GM19467 (cell line): ENCODE results near the gene GNAL.

Source experiments
- ATAC-seq: cut with Tn5 transposase; IDR thresholded peaks from one replicate; pipeline ENCODE4 v1.9.1; 2021; ENCODE audit warnings: mild to moderate bottlenecking, moderate library complexity; ENCODE audit not compliant: unreplicated experiment

The GNAL gene

GRCh38 chr18:11757084-11757590 lies 68.1 kb downstream of the GNAL start:
- no peak for ATAC-seq

DNA sequence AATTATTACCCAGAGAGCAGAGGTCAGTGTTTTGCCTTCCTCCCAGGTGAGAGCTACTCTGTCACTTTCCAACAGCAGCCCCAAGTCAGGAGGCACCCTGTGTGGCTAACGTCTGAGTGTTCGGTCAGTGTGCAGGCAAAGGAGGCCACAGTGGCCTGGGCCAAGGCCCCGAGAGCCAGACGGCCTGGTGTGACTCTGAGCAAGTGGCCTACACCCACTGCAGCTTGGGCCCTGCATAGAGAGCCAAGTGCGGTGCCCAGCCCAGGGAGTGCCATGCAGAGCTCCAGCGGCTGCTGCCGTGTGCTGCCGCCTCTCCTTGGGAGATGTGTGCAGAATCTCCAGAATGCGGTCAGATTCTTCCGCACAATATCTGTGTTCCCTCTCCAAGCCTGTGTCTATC lies 70.4 kb downstream of the GNAL start:
- no peak for ATAC-seq

DNA sequence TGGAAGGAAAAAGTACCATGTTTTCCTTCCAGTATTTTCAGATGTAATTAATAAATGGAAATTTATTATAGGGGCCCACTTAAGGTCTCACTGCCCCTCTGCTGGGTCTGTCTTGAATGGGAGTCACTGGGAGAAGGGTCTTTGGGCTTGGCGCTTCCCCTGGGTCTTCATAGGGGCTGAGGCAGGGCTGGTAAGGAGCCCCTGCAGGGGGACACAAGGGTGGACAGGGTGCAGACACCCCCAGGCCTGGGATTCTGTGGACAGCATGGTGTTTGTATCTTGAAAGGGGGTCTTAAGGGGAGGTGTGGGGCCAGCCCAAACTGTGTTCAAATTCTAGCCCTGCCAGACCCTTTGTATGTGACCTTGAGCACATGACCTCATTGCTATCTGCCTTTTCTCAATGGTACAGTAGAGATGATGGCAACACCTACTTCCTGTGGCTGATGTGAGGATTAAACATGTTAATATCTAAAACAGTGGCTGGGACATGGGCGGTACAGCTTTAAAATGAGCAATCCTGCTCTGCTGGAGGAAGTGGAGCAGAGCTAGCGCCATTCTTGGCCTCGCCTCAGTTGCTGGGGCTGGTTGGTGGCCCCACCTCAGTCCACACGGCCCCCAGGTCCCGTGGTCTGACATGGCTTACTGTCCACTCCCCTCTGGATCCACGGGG lies 71.6 kb downstream of the GNAL start:
- ATAC-seq, result no peak

- no peak for ATAC-seq
Measured at GRCh38 chr18:11761553-11761952, 72.5 kb downstream of the GNAL start.

DNA sequence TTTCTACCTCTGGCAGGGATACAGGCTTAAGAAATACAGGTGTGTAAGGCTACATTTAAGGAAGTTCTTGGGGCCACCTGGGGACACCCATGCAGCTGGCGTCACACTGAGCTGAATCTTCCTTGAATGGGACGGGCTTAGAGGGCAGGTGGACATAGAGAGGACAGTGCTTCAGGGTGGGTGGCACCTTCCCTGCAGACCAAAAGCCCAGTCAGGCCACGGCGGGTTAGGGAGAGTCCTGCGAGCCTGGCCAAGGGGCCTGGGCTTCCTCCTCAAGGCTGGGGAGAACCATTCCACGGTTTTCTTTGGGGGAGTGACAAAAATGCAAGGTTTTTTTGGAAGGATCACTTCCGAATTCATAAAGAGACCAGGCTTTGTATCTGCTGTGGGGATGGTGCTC lies 73.4 kb downstream of the GNAL start:
- no peak for ATAC-seq

DNA sequence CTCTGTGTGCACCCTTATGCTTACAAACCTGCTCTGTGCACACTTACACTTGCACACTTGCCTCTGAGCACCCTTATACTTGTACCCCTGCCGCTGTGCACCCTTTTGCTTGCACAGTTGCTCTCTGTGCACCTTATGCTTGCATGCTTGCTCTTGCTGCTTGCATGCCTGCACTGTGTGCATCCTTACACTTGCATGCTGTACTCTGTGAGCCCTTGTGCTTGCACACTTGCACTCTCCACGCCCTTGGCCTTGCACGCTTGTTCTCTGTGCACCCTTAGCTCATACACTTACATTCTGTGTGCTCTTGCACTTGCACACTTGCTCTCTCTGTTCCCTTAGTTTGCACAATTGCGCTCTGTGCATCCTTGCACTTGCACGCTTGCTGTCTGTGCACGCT lies 78.3 kb downstream of the GNAL start:
- no peak for ATAC-seq

DNA sequence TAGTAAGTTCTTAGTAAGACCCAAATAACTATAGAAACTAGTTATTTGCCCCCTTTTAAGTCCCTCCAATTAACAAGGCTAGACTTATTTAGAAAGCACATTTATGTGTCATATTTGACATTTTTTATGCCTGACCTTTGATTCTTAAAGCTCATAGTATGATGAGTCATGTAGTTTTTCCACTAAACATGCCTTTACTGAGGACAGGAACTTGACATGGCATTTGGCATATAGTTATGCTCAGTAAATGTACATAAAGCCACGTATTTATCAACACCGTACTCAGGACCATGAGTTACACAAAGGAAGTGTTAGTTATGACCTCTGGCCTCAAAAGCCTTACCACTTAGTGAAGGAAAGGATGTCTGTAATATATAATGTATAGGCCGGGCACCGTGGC lies 78.9 kb downstream of the GNAL start:
- ATAC-seq, result no peak

GRCh38 chr18:11775436-11776174 lies 86.5 kb downstream of the GNAL start:
- no peak for ATAC-seq

DNA sequence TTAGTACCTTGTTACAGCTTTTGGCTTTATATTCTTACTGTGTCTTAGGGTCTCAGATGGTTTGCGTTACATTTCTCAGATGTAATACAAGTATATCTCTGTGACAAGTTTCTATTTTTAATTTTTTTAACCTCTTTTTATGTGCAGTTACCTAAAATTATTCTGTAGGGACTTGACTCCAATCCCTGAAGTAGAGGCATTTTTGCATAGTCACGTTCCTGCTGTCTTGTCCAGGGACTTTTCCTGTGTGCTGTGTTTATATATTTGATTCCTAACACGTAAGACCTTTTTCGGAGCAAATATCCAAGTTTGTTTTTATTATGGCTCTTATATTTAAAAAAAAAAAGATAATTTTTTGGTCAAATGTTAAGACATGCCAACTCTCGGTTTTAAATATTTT lies 91.0 kb downstream of the GNAL start:
- no peak for ATAC-seq

DNA sequence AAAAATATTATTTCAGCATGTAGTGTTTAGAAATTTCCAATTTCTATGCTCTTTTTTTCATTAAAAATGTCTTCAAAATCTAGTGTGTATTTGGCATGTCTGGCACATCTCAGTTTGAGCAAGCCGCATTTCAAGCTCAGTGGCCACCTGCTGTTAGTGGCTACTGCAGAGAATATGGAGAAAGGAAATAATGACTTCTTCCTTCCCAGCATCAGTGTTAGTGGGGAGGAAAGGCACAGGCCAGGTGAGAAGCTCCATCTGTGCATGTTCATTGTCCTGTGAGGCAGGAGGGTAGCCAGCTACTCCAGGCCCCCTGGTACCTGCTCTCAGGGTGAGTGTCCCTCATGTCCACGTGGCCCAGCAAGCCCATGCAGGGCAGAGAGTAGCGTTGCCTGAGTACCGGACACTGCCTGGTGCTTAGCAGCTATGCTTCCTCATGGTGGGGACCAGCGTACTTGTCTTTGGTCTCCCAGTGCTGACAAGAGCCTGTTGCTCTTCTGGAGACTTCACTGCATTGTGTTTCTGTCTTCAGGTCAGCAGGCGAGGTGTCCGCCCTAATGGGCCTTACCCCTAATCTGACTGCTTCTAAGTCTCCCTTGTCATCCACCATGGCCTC lies 94.8 kb downstream of the GNAL start:
- no peak for ATAC-seq

DNA sequence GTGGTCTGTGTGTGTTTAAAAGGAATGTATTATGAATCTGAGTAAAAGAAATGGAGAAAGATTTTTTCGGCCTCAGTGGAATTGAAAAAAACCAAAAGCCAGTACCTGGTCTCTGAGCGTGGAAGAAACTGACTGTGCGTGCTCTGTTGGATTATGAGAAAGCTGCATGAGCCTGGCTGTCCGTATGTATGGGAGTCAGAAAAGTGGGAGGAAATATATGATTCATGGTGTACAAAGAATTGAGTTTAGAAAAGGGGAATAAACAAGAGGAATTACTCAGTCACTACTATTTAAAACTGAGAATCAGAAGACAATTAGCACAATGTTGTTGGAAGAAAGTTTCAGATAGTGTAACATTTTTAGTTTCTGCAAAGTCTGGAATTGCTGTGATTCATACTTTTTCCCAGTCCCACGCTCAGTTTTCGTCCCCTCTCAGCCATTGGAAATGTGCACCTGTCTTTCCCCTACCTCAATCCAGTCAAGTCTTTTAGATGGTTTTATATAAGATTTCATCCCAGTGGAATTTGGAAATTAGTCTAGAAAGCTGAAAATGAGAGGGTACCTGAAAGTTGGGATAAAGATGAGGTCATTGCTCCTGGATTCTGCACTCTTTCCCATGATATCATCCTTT lies 95.7 kb downstream of the GNAL start:
- ATAC-seq, result no peak

- ATAC-seq, result no peak
Measured at GRCh38 chr18:11785444-11786055, 96.5 kb downstream of the GNAL start.

DNA sequence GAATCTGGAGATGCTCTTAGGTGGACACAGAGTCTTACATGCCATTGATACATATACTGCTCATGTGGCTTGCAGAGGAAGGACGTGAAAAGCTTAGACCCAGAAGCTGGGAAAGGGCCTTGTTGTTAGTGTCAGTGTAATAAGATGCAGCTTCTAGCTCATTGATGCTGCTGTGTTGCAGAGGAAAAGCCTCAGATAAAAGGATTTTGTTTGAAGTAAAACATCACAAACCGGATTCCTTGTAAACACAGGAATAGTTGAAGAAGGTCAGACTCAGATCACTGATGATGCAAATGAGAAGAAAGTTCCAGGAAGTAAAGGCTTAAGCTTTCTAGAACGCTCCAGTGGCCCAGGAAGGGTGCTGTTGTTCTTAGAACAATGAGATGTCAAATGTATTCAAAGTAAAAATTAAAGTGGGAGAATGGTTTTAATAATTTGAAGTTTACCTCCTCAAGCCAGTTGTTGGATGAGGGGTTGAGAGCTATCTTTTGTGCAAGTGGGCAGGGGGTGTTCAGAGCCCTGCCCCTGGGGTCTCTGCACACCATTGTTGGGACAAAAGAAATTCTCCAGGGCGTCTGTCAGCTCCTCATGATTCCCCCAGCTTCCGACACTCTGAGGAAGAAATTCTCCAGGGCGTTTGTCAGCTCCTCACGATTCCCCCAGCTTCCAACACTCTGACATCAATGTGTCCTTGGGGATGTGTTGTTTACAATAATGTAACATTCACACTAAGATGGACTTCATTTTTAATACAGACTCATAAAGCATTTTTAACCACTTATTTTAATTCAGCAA lies 100.8 kb downstream of the GNAL start:
- ATAC-seq, result no peak

DNA sequence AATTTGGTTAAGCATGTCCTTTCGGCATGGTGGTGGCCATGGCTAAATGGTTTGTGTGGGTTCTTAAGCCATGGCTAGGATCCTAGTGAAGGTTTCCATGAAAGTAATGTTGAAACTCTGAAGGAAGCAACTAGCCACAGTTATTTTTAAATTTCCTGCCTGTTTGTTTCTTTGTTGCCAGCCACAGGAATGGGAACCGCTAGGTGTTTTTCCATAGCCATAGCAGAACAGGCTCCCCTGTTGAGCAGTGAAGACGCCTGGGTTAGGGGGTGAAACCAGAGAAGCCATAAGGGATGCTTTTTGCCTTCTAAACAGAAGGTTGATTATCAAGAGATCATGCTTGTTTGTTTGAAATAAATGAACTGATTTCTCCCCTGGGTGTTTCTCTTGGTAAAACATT lies 102.1 kb downstream of the GNAL start:
- no peak for ATAC-seq

DNA sequence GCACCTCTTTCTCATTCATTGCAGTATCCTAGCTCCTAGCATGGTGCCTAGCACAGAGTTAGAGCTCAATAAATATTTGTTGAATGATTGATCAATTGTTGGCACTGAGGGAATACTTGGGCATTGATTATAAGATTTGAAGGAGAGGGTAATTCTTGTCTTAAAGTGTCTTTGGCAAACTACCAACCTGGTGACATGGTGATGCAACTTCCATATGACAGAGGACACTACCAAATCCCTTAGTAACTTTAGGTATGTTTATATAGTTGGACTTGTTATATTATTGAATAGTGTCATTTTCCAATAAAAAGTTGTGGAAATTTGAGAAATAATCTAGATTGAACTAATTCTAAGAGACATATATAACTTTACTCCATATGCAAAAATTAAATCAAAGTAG lies 103.6 kb downstream of the GNAL start:
- ATAC-seq, result no peak

- ATAC-seq, result no peak
Measured at GRCh38 chr18:11794195-11794594, 105.1 kb downstream of the GNAL start.

DNA sequence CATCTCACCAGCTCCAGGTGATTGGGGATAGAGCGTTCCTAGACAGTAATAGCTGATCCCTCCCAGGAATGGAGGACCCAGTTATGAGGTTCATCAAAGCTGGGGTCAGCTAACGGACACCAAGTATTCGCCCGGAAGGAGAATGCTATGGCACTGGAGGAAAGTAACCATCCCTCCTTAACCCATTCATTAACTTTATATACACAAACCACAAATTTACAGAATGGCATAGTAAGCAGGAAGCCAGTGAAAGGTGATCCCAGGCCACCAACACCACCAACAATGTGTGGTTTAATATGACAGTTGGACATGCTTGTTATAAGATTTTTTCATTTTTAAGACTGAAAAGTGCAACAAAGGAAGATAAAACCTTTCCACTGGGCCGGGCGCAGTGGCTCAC lies 106.9 kb downstream of the GNAL start:
- no peak for ATAC-seq

DNA sequence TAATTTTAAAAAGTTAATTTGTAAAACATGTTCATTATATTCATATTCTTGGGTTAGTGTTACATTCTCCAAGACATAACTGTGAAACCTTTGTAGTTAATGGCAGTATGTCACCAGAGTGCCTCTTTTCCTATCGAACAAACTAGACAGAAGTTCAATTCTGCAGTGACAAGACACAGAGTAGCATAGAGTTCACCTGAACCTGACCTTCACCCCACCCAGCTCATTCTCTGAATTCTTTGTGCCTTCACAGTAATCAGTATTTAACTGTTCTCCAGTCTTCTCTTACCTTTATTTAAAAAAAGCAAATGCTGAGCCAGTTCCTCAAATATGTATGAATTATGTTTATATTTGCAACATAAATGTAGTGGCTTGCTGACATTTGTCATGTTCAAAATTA lies 109.2 kb downstream of the GNAL start:
- no peak for ATAC-seq

DNA sequence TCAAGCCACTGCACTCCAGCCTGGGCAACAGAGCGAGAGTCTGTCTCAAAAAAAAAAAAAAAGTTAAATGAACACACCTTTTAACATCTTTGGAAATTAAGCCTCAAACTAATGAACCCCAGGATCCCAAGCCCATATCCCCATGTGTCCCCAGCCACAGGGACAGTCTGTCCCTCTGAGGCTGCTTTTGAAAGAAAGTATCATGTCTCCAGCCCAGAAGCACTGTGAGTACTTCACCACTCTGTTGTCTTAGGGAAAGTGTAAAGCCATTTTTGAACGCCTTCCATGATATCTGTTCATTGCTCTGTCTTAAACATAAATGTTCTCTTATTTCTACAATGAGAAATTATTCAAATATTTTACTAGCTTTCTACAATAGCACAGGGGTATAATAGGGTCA lies 110.0 kb downstream of the GNAL start:
- no peak for ATAC-seq

GRCh38 chr18:11800566-11801334 lies 111.7 kb downstream of the GNAL start:
- no peak for ATAC-seq
